ENCODE results near the gene HMGA1.
"Not testable (repeated sequence)": the region's sequence is repeated elsewhere in the genome, so short reads cannot be mapped to it uniquely, and the experiment has no call there.

HMGA1 gene

GRCh38 chr6:34263484-34263883 lies 26.8 kb downstream of the HMGA1 start:
- not testable (repeated sequence) for DNase-seq

DNA sequence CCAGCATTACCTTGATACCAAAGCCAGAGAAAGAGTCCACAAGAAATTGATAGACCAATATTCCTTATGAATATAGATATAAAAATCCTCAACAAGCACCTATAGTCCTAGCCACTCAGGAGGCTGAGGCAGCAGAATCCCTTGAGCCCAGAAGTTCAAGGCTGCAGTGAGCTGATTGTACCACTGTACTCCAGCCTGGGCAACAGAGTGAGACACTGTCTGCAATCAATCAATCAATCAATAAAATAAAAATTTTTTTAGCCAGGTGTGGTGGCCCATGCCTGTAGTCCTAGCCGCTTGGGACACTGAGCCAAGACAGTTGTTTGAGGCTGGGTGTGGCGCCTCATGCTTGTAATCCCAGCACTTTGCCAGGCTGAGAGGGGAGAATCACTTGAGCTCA lies 31.1 kb downstream of the HMGA1 start:
- no peak for DNase-seq

GRCh38 chr6:34269132-34269531 lies 32.5 kb downstream of the HMGA1 start:
- not testable (repeated sequence) for DNase-seq

DNA sequence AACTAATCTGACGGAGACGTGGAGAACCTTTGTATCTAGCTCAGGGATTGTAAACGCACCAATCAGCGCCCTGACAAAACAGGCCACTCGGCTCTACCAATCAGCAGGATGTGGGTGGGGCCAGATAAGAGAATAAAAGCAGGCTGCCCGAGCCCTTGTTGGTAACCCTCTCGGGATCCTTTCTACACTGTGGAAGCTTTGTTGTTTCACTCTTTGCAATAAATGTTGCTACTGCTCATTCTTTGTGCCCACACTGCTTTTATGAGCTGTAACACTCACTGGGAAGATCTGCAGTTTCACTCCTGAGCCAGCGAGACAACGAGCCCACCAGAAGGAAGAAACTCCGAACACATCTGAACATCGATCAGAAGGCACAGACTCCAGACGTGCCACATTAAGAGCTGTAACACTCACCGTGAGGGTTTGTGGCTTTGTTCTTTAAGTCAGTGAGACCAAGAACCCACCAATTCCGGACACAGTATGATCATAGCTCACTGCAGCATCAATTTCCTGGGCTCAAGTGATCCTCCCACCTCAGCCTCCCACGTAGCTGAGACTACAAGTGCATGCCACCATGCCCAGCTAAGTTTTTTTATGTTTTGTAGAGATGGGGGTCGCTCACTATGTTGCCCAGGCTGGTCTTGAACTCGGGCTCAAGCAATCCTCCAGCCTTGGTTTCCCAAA lies 33.1 kb downstream of the HMGA1 start:
- not testable (repeated sequence) for DNase-seq

GRCh38 chr6:34272013-34272926 lies 35.6 kb downstream of the HMGA1 start:
- no peak for DNase-seq

GRCh38 chr6:34273242-34273805 lies 36.7 kb downstream of the HMGA1 start:
- DNase-seq, result no peak

DNA sequence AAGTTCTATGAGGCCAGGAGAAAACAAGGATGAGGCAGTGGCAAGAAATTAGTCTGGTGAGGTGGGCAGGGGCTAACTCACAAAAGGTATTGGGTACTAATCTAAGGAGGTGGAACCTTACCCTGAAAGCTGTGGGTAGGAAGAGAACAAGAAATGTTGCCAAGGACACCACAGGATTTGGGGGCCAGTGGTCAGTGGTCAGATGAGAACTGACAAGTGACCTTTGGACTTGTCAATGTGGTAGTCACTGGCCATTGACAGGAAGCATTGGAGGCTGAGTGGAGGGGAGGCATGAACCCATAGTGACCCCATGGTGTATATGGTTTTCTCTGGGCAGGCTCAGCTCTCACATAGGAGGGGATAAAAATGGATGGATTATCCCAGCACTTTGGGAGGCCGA lies 37.5 kb downstream of the HMGA1 start:
- no peak for DNase-seq

- DNase-seq, result no peak
These were observed 38.6 kb downstream of the HMGA1 start for GRCh38 chr6:34275128-34275804.

DNA sequence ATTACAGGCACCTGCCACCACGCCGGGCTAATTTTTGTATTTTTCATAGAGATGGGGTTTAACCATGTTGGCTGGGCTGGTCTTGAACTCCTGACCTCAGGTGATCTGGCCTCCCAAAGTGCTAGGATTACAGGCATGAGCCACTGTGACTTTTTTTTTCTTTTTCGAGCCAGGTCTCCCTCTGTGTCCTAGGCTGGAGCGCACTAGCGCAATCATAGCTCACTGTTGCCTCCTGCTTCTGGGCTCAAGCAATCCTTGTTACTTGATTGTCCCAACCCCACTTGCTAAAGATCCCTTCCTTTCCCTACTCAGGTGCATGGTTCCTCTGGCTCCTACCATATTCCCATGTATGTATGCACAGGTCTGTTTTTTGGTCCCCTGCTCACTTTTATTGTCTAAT lies 39.5 kb downstream of the HMGA1 start:
- no peak for DNase-seq

- DNase-seq, result no peak
These were observed 40.4 kb downstream of the HMGA1 start for GRCh38 chr6:34276881-34277762.

DNA sequence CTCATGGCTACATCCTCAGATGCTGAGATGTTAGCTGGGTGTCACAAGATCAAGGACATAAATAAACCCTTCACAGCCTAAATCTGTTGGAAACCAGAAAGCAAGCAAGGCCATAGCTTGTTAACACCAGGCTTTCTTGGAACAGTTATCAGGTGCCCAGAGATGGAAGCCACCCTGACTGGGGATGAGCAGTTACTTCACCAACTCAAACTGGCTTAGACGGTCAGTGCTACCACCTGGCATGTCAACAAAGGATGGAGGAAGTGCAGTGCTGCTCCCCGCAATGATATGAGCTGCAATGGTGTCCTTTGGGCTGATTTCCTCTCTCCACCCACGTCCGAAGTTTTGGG lies 41.1 kb downstream of the HMGA1 start:
- no peak for DNase-seq

DNA sequence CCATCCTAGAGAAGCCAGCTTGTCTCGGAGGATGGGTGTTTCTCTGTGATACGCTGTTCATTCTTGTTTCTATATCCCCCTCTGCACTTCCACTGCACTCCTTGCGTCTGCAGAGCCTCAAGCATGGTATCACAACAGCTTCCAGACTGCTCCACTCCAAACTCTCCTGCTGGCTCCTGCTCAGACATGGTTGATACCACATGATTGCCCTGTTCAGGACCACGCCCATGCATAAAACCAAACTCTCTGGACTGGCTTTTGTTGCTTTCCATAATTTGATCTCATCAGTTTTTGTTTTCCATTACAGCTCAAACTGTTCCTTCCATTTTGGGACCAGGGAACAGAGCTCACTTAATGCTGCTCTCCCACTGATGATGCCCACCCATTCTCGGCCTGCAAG lies 42.2 kb downstream of the HMGA1 start:
- no peak for DNase-seq

DNA sequence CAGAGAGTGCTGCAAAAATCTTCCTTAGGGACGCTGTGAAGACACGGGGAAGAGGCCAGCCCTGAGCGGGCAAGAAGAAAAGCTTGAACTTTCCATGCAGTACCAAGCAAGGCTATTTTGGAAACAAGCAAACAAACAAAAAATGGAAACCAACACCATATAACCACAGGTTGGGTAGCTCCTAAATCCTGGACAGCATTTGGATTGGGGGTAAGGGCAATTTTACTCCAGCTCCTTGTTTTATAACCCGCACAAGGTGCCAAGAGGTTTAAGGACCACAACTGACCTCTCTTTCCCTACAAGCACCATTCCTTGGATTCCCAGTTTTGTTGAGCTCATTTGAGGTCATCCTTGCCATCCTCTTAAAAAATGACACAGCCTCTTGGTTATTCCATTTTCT lies 43.5 kb downstream of the HMGA1 start:
- DNase-seq, result no peak

GRCh38 chr6:34281702-34282334 lies 45.1 kb downstream of the HMGA1 start:
- DNase-seq, result no peak

- no peak for DNase-seq
These were observed 48.1 kb downstream of the HMGA1 start for GRCh38 chr6:34284563-34285447.

GRCh38 chr6:34285448-34286164 lies 48.9 kb downstream of the HMGA1 start:
- no peak for DNase-seq

DNA sequence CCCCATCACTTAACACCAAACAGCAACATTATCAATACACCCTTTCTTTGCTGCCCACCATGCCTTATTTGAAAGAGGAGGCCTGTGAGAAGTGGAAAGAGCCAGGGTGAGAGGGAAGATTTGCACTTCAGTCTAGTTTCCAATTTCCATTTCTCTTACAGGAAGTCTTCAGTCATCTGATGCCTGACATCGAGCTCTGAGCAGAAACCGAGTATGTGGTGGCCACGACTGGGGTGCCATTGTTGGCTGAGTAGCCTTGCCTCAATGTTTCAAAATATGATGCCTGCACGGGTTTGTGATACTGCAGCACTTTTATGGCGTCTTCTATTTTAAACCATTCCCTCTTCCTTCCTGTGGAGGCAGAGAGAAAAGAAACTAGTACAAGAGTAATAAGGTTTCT lies 51.9 kb downstream of the HMGA1 start:
- peak; percentile 7 to 16 for DNase-seq

GRCh38 chr6:34289137-34289536 lies 52.5 kb downstream of the HMGA1 start:
- no peak for DNase-seq

- no peak for DNase-seq
These were observed 56.3 kb downstream of the HMGA1 start for GRCh38 chr6:34292954-34293353.

- DNase-seq, result no peak
These were observed 59.0 kb downstream of the HMGA1 start for GRCh38 chr6:34295721-34296120.
